Endothelial cell of umbilical vein (primary cell): ENCODE measurements around the gene DNAH3. TPM values are rescaled to one million over a fixed set of nuclear protein-coding genes. Genes with fewer than 3 reads are reported as not detected.

Source experiments
- BruUV-seq: library from RNA; stranded (reverse); fragments of 400-500 nt; replicated peaks from 2 replicates; lab custom pipeline; 2021; lab: Mats Ljungman, UMichigan
- CTCF ChIA-PET: fragments of 300-600, 350-600 bp; sonication (Branson Sonifier 250); formaldehyde crosslinking; loops from one replicate; lab custom pipeline; 2021; ENCODE audit warnings: antibody characterized with exemption, inconsistent platforms; lab: Charles Lee
- POLR2A ChIA-PET: fragments of 300-600, 350-600 bp; sonication (Branson Sonifier 250); formaldehyde crosslinking; loops from one replicate; lab custom pipeline; 2021; ENCODE audit warnings: antibody characterized with exemption, inconsistent platforms; lab: Charles Lee
- DNase-seq: peaks from one replicate; pipeline ENCODE4 v3.0.0-alpha.2; 2011; ENCODE audit warnings: low read depth, low spot score
- FAIRE-seq: peaks from 2 replicates; lab custom pipeline; 2011; peaks lifted over from hg19 to GRCh38; lab: Jason Lieb, UNC
- H2AFZ ChIP-seq: 2 replicates; pipeline ENCODE4 v1.6.0; 2012; ENCODE audit warnings: low read depth, low read length, control low read depth, inconsistent platforms
- H3K27ac ChIP-seq: 2 replicates; pipeline ENCODE4 v1.5.1; 2011; ENCODE audit warnings: low read depth, mild to moderate bottlenecking, control low read depth, low read length, moderate library complexity; ENCODE audit not compliant: insufficient read depth
- H3K27me3 ChIP-seq, 2 experiments: 2 replicates each; pipeline versions ENCODE4 v1.6.0 to v1.6.1; 2011; ENCODE audit warnings: low read length in 2 of 2, mixed read lengths in 1 of 2; ENCODE audit not compliant: control insufficient read depth in 2 of 2, insufficient read depth in 2 of 2
- H3K36me3 ChIP-seq, 2 experiments: 2 replicates in 1 of 2; 3 replicates in 1 of 2; pipeline ENCODE4 v1.5.1; 2011; ENCODE audit warnings: low read length in 2 of 2, mild to moderate bottlenecking in 1 of 2, moderate library complexity in 1 of 2; ENCODE audit not compliant: control insufficient read depth in 2 of 2, insufficient read depth in 2 of 2; ENCODE audit errors: extremely low read depth in 1 of 2
- H3K4me1 ChIP-seq: 3 replicates; pipeline ENCODE4 v1.5.1; 2011; ENCODE audit warnings: mild to moderate bottlenecking, low read length; ENCODE audit not compliant: control insufficient read depth, insufficient read depth; ENCODE audit errors: extremely low read depth
- H3K4me2 ChIP-seq: 2 replicates; pipeline ENCODE4 v1.6.1; 2011; ENCODE audit warnings: low read length, control low read depth, mixed read lengths; ENCODE audit not compliant: insufficient read depth
- H3K4me3 ChIP-seq, 3 experiments: fragments of 200-600 bp in 1 of 3; sonication (generic), shearing (Covaris generic) in 1 of 3; replicated peaks in 1 of 3; 2 replicates each; pipeline ENCODE4 v1.5.1; 2011 to 2016; ENCODE audit warnings: control low read depth in 3 of 3, low read length in 3 of 3, mild to moderate bottlenecking in 2 of 3, inconsistent platforms in 1 of 3, low read depth in 1 of 3, moderate library complexity in 1 of 3; ENCODE audit not compliant: insufficient read depth in 1 of 3
- H3K79me2 ChIP-seq: 2 replicates; pipeline ENCODE4 v1.6.0; 2012; ENCODE audit warnings: low read length, inconsistent platforms; ENCODE audit not compliant: control insufficient read depth, insufficient read depth
- H3K9ac ChIP-seq: replicated peaks from 2 replicates; pipeline ENCODE3; 2011; ENCODE audit warnings: low read length, control low read depth; ENCODE audit not compliant: insufficient read depth; ENCODE audit errors: extremely low read depth
- H3K9me1 ChIP-seq: replicated peaks from 3 replicates; pipeline ENCODE4 v1.6.0; 2011; ENCODE audit warnings: mild to moderate bottlenecking, low read length; ENCODE audit not compliant: control insufficient read depth, insufficient read depth; ENCODE audit errors: extremely low read depth
- H3K9me3 ChIP-seq: replicated peaks from 2 replicates; pipeline ENCODE4 v1.5.1; 2012; ENCODE audit warnings: low read length, inconsistent platforms; ENCODE audit not compliant: control insufficient read depth, insufficient read depth
- H4K20me1 ChIP-seq: replicated peaks from 2 replicates; pipeline ENCODE3; 2011; ENCODE audit warnings: mild to moderate bottlenecking, low read length; ENCODE audit not compliant: control insufficient read depth, insufficient read depth; ENCODE audit errors: extremely low read depth
- CTCF ChIP-seq, 2 donors: IDR thresholded peaks; 1 replicate in 1 of 2; 2 replicates in 1 of 2; pipeline ENCODE4 v1.5.1; 2011; ENCODE audit warnings: low read length in 2 of 2, mild to moderate bottlenecking in 2 of 2, moderate library complexity in 2 of 2, control low read depth in 1 of 2, inconsistent platforms in 1 of 2, low read depth in 1 of 2; ENCODE audit not compliant: insufficient read depth in 1 of 2; ENCODE audit errors: extremely low read depth in 1 of 2
- EZH2 ChIP-seq: IDR thresholded peaks from 2 replicates; pipeline ENCODE4 v1.6.1; 2012; ENCODE audit warnings: borderline replicate concordance, low read depth, mild to moderate bottlenecking, moderate library complexity, low read length, inconsistent platforms; ENCODE audit not compliant: severe bottlenecking
- FOS ChIP-seq: IDR thresholded peaks from 2 replicates; pipeline ENCODE4 v1.6.1; 2011; ENCODE audit warnings: mild to moderate bottlenecking, low read length, moderate library complexity, borderline replicate concordance; ENCODE audit not compliant: insufficient read depth
- GATA2 ChIP-seq: IDR thresholded peaks from 2 replicates; pipeline ENCODE4 v1.7.0; 2011; ENCODE audit warnings: low read depth, mild to moderate bottlenecking, moderate library complexity, mixed read lengths, low read length; ENCODE audit not compliant: insufficient read length, insufficient read depth
- JUN ChIP-seq: IDR thresholded peaks from 2 replicates; pipeline ENCODE4 v1.6.1; 2011; ENCODE audit warnings: borderline replicate concordance, low read depth; ENCODE audit not compliant: insufficient read length, insufficient read depth
- MAX ChIP-seq: IDR thresholded peaks from 2 replicates; pipeline ENCODE4 v1.6.1; 2011; ENCODE audit not compliant: insufficient read depth, insufficient read length
- MYC ChIP-seq: IDR thresholded peaks from one replicate; pipeline ENCODE4 v1.6.1; 2011; ENCODE audit warnings: mild to moderate bottlenecking, low read depth, low read length
- POLR2A ChIP-seq: IDR thresholded peaks from 2 replicates; pipeline ENCODE4 v1.6.1; 2012; ENCODE audit warnings: low read depth, mild to moderate bottlenecking, control low read depth, low read length
- POLR2AphosphoS5 ChIP-seq: IDR thresholded peaks from 2 replicates; pipeline ENCODE4 v1.6.1; 2012; ENCODE audit warnings: low read depth, mild to moderate bottlenecking, control low read depth, low read length, moderate library complexity; ENCODE audit not compliant: insufficient read depth
- dilution Hi-C: fragments of 300-500 bp; cut with MboI; formaldehyde crosslinking; loops from one replicate; pipeline ENCODE4 v1.15.0; 2019; ENCODE audit warnings: low sequenced_read_pairs; ENCODE audit not compliant: extremely low pct_ligation_motif_present
- intact Hi-C: fragments of 100-400 bp; cut with micrococcal nuclease; formaldehyde crosslinking; loops from one replicate; pipeline ENCODE4 v1.10.0; 2022
- polyA plus RNA-seq, 4 experiments: library from polyadenylated mRNA; depleted of rRNA in 3 of 4; stranded (reverse) in 3 of 4; unstranded in 1 of 4; fragments of >200 nt; gene quantifications; 2 replicates each; pipeline versions ENCODE4 v1.2.1 to v1.2.3, GENCODE V29; 2011 to 2012; ENCODE audit warnings: missing spikeins in 1 of 4
- total RNA-seq: library from RNA; stranded (reverse); gene quantifications from 2 replicates; pipeline ENCODE4 v1.2.3, GENCODE V29; 2021

Gene DNAH3
- total and polyA plus RNA-seq, 2 donors (not counting 3 experiments of a cell fraction or from before 2014, with no cell fraction given): not detected

- no peaks in the 10 kb centered on the region for H3K79me2 ChIP-seq
- no peak overlapping the region for H3K4me3 ChIP-seq
- POLR2A ChIA-PET: no interaction called here
- FAIRE-seq: no peak
- DNase-seq: no peak
- H3K4me2 ChIP-seq: no peak overlapping the region
- no peak overlapping the region for H3K27ac ChIP-seq
- peaks cover 15% of the 10 kb centered on the region for H3K4me1 ChIP-seq
- no peak overlapping the region for H2AFZ ChIP-seq
- H3K9ac ChIP-seq: no peak overlapping the region
- dilution Hi-C loops (no loop called here), intact Hi-C loops (loop anchor here (5.0 kb wide), 1 partner anchor 250 kb away; no protein-coding TSS in a partner anchor)
- CTCF ChIA-PET: interaction anchor here (1.0 to 1.2 kb wide), 4 partner anchors 8 to 295 kb away, joined by 3 to 6 read pairs (median 4); partner anchors contain the start of genes ERI2 and REXO5
- no peaks in the 10 kb centered on the region for H3K36me3 ChIP-seq
- no peaks in the 10 kb centered on the region for H3K9me1 ChIP-seq
- peaks cover 4% of the 10 kb centered on the region in 2 experiments for H3K27me3 ChIP-seq
- H4K20me1 ChIP-seq: no peaks in the 10 kb centered on the region
- TF ChIP-seq EZH2 (no peak), CTCF (IDR thresholded peaks at IDR 0.05; ENCODE audit: extremely low read depth in 1 of 2, insufficient read depth in 1 of 2, low read depth in 1 of 2, low read length in 2 of 2) (peak in 1 of 2 donors; percentile 19), POLR2A (no peak)
- no TSS peak for BruUV-seq
- no peaks in the 10 kb centered on the region for H3K9me3 ChIP-seq
Observed at GRCh38 chr16:21101631-21102420, 48.8 kb downstream of the DNAH3 start.

- intact Hi-C loops: loop anchor here (5.0 kb wide), 1 partner anchor 248 kb away; no protein-coding TSS in a partner anchor
- FAIRE-seq: no peak
- peaks cover 4 to 6% of the 10 kb centered on the region in 2 experiments for H3K27me3 ChIP-seq
- DNase-seq: no peak
- POLR2A ChIA-PET: no interaction called here
- H3K79me2 ChIP-seq: no peaks in the 10 kb centered on the region
- H4K20me1 ChIP-seq: no peaks in the 10 kb centered on the region
- CTCF ChIA-PET: interaction anchor here (0.7 to 2.2 kb wide), 3 partner anchors 10 to 1302 kb away, joined by 3 to 8 read pairs (median 3); no protein-coding TSS in a partner anchor
- H3K9me3 ChIP-seq: no peaks in the 10 kb centered on the region
- H3K4me3 ChIP-seq: no peak overlapping the region
- H3K4me2 ChIP-seq: no peak overlapping the region
- H3K9me1 ChIP-seq: no peaks in the 10 kb centered on the region
- no peak overlapping the region for H3K27ac ChIP-seq
- H3K4me1 ChIP-seq: peaks cover 15% of the 10 kb centered on the region
- dilution Hi-C loops: no loop called here
- peak overlapping the region; percentile 81 for H2AFZ ChIP-seq
- H3K36me3 ChIP-seq: no peaks in the 10 kb centered on the region
- BruUV-seq: no TSS peak
- TF ChIP-seq EZH2 (no peak), JUN (no peak), MAX (no peak), POLR2A (no peak), MYC (no peak), CTCF (IDR thresholded peaks at IDR 0.05; ENCODE audit: extremely low read depth in 1 of 2, insufficient read depth in 1 of 2, low read depth in 1 of 2, low read length in 2 of 2) (no peak), GATA2 (no peak), POLR2AphosphoS5 (no peak), FOS (no peak)
- H3K9ac ChIP-seq: no peak overlapping the region
Observed at GRCh38 chr16:21100447-21100846, 50.2 kb downstream of the DNAH3 start.
